ENCODE results near the gene NOP9.

GRCh38 chr14:24263848-24264247 lies 35.8 kb upstream of the NOP9 start:
- TF ChIP-seq CTCF (IDR thresholded peaks at IDR 0.05; ENCODE audit: borderline replicate concordance, extremely low read depth, low read length, poor library complexity, severe bottlenecking), result no peak
- TF ChIP-seq EZH2 (IDR thresholded peaks at IDR 0.05; ENCODE audit: borderline replicate concordance, low read depth, low read length, severe bottlenecking), result no peak
